GM12874 (cell line): ENCODE measurements around the gene EXO1.

ENCODE experiments used
- CTCF ChIP-seq: IDR thresholded peaks from 2 replicates; pipeline ENCODE4 v1.5.1; 2011; ENCODE audit warnings: low read depth, mild to moderate bottlenecking, control low read depth, low read length, moderate library complexity; ENCODE audit not compliant: insufficient read depth

EXO1 gene

DNA sequence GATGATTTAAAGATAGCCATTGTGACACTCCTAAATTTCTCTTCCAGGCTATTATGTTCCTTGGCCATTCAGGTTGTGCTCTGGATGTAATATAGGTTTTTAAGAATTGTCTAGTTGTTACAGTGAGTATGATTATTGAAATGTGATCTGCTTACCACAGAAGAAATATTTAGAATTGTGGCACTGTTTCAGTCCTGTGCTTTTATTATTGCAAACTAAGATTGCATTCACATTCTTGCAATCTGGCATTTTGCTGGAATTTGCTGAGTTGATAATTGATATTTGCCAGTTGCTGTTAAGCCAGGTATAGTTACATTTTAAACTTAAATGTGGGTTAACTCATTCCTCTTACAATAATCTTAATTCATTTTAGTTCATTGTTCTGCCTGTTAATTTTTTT, 22.3 kb downstream of the EXO1 start:
- no peak for TF ChIP-seq CTCF

- TF ChIP-seq CTCF: no peak
Measured at GRCh38 chr1:241870746-241871430, 22.9 kb downstream of the EXO1 start.

DNA sequence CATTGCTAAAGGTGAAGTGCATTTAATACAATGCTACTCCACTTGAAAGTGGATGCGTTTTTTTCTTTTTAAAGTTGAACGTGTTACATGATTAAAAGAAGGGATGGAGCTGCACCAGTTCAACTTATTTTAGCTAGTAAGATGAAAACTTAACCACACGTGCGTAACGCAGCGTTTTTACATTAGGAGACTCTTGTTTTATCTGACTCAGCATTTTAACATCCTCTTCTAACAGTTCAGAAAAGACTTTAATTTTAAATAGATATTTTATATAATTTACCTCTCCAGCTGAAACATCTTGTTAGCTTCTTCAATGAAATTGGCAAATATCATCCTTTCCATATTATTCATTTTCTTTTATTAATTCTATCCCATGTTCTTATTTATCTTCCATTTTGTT, 33.4 kb downstream of the EXO1 start:
- no peak for TF ChIP-seq CTCF

- TF ChIP-seq CTCF: no peak
Measured at GRCh38 chr1:241883159-241883558, 35.2 kb downstream of the EXO1 start.

GRCh38 chr1:241888232-241888631, 40.2 kb downstream of the EXO1 start:
- no peak for TF ChIP-seq CTCF

- no peak for TF ChIP-seq CTCF
Measured at GRCh38 chr1:241891296-241891695, 43.3 kb downstream of the EXO1 start.

GRCh38 chr1:241894016-241894415, 46.0 kb downstream of the EXO1 start:
- TF ChIP-seq CTCF: no peak
